ENCODE data around the gene ASB2. TPM values are rescaled to one million over a fixed set of nuclear protein-coding genes. Genes with fewer than 3 reads are reported as not detected.

ASB2 gene
- total and polyA plus RNA-seq, 10 donors = 6.6 to 18.0 (median 11.3) TPM

DNA sequence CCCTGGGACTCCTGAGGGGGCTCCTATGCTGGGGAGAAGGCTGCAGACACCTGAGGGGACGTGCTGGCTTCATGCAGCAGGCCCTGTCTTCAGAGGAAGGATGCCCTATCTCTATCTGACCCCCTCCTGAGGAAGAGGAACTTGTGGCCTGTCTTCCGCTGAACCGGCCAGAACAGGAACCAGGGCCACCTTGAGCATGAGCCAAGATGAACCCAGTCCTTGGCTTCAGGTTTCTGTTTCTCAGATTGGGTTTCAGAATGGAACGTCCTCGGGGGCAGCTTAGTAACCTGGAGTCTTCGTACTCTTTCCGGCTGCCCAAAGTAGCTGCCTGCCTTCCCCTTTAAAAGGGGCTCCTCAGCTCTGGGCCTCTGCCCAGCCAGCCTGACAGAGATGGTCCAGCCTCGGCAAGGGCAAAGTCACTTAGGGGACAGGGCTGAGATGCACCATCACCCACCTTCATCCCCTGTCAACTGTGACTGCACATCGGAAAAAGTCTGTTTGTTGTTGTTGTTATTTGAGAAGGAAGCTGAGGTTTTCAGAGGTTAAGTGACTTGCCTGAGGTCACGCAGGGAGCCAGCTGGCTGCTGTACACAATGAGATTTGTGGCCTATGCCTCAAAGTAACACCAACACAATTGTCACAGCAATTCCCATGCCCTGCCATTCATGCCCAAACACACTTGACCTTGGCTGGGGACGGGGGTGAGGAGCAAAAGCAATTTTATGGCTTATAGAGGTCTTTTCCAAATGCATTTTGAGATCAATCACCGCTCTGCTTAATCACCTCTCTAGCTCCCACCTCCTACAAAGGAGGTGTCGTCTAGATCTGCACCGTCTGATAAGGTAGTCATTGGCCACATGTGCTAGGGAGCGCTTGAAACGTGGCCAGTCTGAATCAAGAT, 13.4 kb downstream of the ASB2 start:
- TF ChIP-seq, protein P1, sequence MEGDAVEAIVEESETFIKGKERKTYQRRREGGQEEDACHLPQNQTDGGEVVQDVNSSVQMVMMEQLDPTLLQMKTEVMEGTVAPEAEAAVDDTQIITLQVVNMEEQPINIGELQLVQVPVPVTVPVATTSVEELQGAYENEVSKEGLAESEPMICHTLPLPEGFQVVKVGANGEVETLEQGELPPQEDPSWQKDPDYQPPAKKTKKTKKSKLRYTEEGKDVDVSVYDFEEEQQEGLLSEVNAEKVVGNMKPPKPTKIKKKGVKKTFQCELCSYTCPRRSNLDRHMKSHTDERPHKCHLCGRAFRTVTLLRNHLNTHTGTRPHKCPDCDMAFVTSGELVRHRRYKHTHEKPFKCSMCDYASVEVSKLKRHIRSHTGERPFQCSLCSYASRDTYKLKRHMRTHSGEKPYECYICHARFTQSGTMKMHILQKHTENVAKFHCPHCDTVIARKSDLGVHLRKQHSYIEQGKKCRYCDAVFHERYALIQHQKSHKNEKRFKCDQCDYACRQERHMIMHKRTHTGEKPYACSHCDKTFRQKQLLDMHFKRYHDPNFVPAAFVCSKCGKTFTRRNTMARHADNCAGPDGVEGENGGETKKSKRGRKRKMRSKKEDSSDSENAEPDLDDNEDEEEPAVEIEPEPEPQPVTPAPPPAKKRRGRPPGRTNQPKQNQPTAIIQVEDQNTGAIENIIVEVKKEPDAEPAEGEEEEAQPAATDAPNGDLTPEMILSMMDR (IDR thresholded peaks at IDR 0.05 in 8 of 11, conservative IDR thresholded peaks at IDR 0.05 in 3 of 11) = no peak
- TF ChIP-seq POLR2A (IDR thresholded peaks at IDR 0.05) = no peak
- peak in 2 of 3 donors; percentile 65 to 69 for TF ChIP-seq POLR2AphosphoS5 (IDR thresholded peaks at IDR 0.05)
- DNase-seq = peak; percentile 92
- 27 to 34% (median 29%) methylated on average over 12 to 16 of the region's 16 CpGs for WGBS, 5 donors
- Histone ChIP-seq H3K4me1 (peaks cover 58 to 97% (median 85%) of the 10 kb centered on the region in 6 donors), H3K27me3 (replicated peaks in 1 of 7) (no peaks in the 10 kb centered on the region), H3K27ac (peak overlapping the region; percentile 71 to 92 (median 84)), H3K36me3 (no peaks in the 10 kb centered on the region), H3K4me3 (peak overlapping the region in 1 of 8 donors; percentile 50), H3K9me3 (no peaks in the 10 kb centered on the region)
- intact Hi-C loops (cut with DNase I; ENCODE audit: low total_unique reads) = no loop called here

DNA sequence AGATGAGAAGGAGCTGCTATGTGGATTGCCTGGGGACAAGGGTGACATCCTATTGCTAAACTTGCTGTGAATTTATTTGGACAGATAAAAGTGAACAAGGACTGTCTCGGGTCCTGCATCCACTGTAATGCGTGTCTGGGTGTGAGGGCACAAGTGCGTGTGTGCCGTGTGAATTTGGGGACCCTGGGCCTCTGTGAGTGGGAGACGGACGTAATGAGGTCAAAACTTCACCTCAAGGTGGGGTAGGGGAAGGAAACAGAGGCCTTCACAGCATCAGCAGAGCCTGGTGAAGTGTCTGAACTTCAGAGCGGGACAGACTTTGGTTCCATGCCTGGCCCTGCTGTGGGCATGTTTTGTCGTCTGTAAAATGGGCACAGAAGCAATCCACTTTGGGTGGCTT, 14.8 kb downstream of the ASB2 start:
- no peaks in the 10 kb centered on the region for H3K27me3 ChIP-seq (replicated peaks in 1 of 7)

GRCh38 chr14:93960774-93961438, 15.5 kb downstream of the ASB2 start:
- Histone ChIP-seq H3K27me3 (replicated peaks in 1 of 7) (no peaks in the 10 kb centered on the region), H3K4me3 (no peak overlapping the region), H3K9me3 (no peaks in the 10 kb centered on the region), H3K27ac (peak overlapping the region in 7 of 8 donors; percentile 22 to 92 (median 84)), H3K36me3 (no peaks in the 10 kb centered on the region), H3K4me1 (peaks cover 63 to 97% (median 88%) of the 10 kb centered on the region in 6 donors)
- WGBS, 5 donors = 82 to 91% (median 89%) methylated on average over 3 of the region's 3 CpGs
- intact Hi-C loops (cut with DNase I; ENCODE audit: low total_unique reads) = no loop called here
- no peak for DNase-seq
- TF ChIP-seq POLR2AphosphoS5 (IDR thresholded peaks at IDR 0.05) (no peak), POLR2A (IDR thresholded peaks at IDR 0.05) (no peak)
- TF ChIP-seq, protein P1 (IDR thresholded peaks at IDR 0.05 in 8 of 11, conservative IDR thresholded peaks at IDR 0.05 in 3 of 11) = no peak

More for the DNA sequence above, 14.8 kb downstream of the ASB2 start:
- H3K9me3 ChIP-seq = no peaks in the 10 kb centered on the region
- intact Hi-C loops (cut with DNase I; ENCODE audit: low total_unique reads) = no loop called here
- WGBS, 5 donors = 78 to 84% (median 79%) methylated on average over 8 of the region's 8 CpGs
- H3K4me3 ChIP-seq = no peak overlapping the region
- peak overlapping the region in 7 of 8 donors; percentile 22 to 92 (median 84) for H3K27ac ChIP-seq
- TF ChIP-seq, protein P1 (IDR thresholded peaks at IDR 0.05 in 8 of 11, conservative IDR thresholded peaks at IDR 0.05 in 3 of 11) = no peak
- peak in 1 of 3 donors; percentile 15 for TF ChIP-seq POLR2AphosphoS5 (IDR thresholded peaks at IDR 0.05)
- DNase-seq = no peak
- H3K4me1 ChIP-seq = peaks cover 58 to 97% (median 85%) of the 10 kb centered on the region in 6 donors
- no peaks in the 10 kb centered on the region for H3K36me3 ChIP-seq

DNA sequence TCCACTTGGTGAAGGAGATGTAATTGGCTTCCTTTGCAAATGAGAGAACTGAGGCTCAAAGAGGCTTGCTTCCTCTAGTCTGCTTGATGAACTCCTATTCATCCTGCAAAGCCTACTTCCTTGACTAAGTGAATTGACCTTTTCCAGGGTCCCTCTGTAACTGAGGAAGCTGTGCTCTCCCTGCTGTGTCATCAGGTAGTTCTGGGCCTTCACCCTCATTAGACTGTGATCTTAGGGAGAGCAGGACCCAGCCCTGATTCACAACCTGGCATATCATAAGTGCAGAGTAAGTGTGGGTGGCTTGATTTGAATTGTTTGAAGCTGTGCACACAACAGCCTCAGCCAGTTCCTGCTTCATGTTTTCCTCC, 16.3 kb downstream of the ASB2 start:
- intact Hi-C loops (cut with DNase I; ENCODE audit: low total_unique reads) = no loop called here
- no peaks in the 10 kb centered on the region for H3K36me3 ChIP-seq
- no peak for DNase-seq
- H3K4me3 ChIP-seq = no peak overlapping the region
- no peaks in the 10 kb centered on the region for H3K9me3 ChIP-seq
- H3K27me3 ChIP-seq (replicated peaks in 1 of 7) = no peaks in the 10 kb centered on the region
- peaks cover 71 to 100% (median 94%) of the 10 kb centered on the region in 6 donors for H3K4me1 ChIP-seq
- TF ChIP-seq POLR2A (IDR thresholded peaks at IDR 0.05) = no peak
- TF ChIP-seq POLR2AphosphoS5 (IDR thresholded peaks at IDR 0.05) = no peak
- peak overlapping the region in 6 of 8 donors; percentile 55 to 92 (median 86) for H3K27ac ChIP-seq
